ENCODE results near the gene INVS.
"Not testable (repeated sequence)": the region's sequence is repeated elsewhere in the genome, so short reads cannot be mapped to it uniquely, and the experiment has no call there.

The INVS gene

DNA sequence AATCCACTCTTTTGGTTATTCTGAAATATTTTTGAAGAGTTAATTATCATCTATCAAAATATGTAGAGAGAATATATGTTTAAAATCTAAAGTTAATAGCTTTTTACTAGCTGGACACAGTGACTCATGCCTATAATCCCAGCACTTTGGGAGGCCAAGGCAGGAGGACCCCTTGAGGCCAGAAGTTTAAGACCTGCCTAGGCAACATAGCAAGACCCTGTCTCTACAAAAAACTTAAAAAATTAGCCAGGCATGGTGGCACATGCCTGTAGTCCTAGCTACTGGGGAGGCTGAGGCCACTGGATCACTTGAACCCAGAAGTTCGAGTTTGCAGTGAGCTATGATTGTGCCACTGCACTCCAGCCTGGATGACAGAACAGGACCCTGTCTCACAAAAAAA is 36.4 kb upstream of the INVS start:
- H3K36me3 ChIP-seq (ENCODE audit: control insufficient read depth in 4 of 4, insufficient read depth in 4 of 4, low read length in 3 of 4); CTCF ChIA-PET; POLR2A ChIA-PET: not testable (repeated sequence)

GRCh38 chr9:100063185-100063584 is 35.9 kb upstream of the INVS start:
- Histone ChIP-seq H3K4me3 (ENCODE audit: control insufficient read depth in 1 of 7, extremely low read depth in 1 of 7, insufficient read depth in 4 of 7, low read depth in 2 of 7, low read length in 6 of 7) (no peak overlapping the region), H3K36me3 (ENCODE audit: control insufficient read depth in 4 of 4, insufficient read depth in 4 of 4, low read length in 3 of 4) (peaks cover 0 to 7% (median under 1%) of the 10 kb centered on the region in 4 experiments), H3K27ac (ENCODE audit: insufficient read depth in 1 of 2, low read depth in 1 of 2, low read length in 2 of 2, poor library complexity in 1 of 2, severe bottlenecking in 2 of 2) (no peak overlapping the region), H3K9me3 (ENCODE audit: control extremely low read depth in 1 of 5, control insufficient read depth in 4 of 5, insufficient read depth in 2 of 5, low read depth in 1 of 5, low read length in 4 of 5) (no peaks in the 10 kb centered on the region), H3K27me3 (replicated peaks in 2 of 5; ENCODE audit: control insufficient read depth in 4 of 5, insufficient read depth in 5 of 5, low read length in 4 of 5) (no peaks in the 10 kb centered on the region), H3K4me1 (ENCODE audit: control extremely low read depth in 1 of 4, control insufficient read depth in 4 of 4, insufficient read depth in 4 of 4, low read length in 3 of 4) (peaks cover 0 to 5% (median 0%) of the 10 kb centered on the region in 4 experiments)
- ChIA-PET CTCF (no interaction called here), POLR2A (no interaction called here)
- WGBS (ENCODE audit: insufficient coverage): 100% methylated on average over 1 of the region's 3 CpGs
- no peak for DNase-seq

More for the DNA sequence above, 36.4 kb upstream of the INVS start:
- no CpG with 5 or more reads among the region's 1 CpG for WGBS (ENCODE audit: insufficient coverage)
- not testable (repeated sequence) for H3K27me3 ChIP-seq (replicated peaks in 2 of 5; ENCODE audit: control insufficient read depth in 4 of 5, insufficient read depth in 5 of 5, low read length in 4 of 5); DNase-seq; H3K4me3 ChIP-seq (ENCODE audit: control insufficient read depth in 1 of 7, extremely low read depth in 1 of 7, insufficient read depth in 4 of 7, low read depth in 2 of 7, low read length in 6 of 7); H3K27ac ChIP-seq (ENCODE audit: insufficient read depth in 1 of 2, low read depth in 1 of 2, low read length in 2 of 2, poor library complexity in 1 of 2, severe bottlenecking in 2 of 2); H3K4me1 ChIP-seq (ENCODE audit: control extremely low read depth in 1 of 4, control insufficient read depth in 4 of 4, insufficient read depth in 4 of 4, low read length in 3 of 4); H3K9me3 ChIP-seq (ENCODE audit: control extremely low read depth in 1 of 5, control insufficient read depth in 4 of 5, insufficient read depth in 2 of 5, low read depth in 1 of 5, low read length in 4 of 5)

DNA sequence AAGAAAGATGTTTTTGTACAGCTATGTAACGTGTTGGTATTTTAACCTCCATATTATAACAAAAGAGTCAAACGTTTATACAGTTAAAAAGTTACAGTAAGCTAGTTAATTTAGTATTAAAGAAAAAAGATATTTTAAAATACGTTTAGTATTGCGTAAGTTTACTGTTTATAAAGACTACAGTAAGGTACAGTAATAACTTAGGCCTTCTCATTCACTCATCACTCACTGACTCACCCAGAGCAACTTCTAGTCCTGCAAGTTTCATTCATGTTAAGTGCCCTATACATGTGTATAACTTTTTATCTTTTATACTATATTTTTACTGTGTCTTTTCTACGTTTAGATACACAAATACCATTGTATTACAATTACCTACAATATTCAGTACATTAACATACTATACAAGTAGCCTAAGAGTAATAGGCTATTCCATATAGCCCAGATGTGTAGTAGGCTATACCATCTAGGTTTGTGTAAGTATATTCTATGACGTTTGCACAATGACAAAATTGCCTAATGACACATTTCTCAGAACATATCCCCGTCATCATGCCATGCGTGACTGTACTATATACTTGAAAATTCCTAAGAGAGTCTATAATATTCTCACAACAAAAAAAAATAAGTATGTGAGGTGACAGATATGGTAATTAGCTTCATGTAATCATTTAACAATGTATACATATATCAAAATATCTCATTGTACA is 34.0 kb upstream of the INVS start:
- Histone ChIP-seq H3K4me3 (ENCODE audit: control insufficient read depth in 1 of 7, extremely low read depth in 1 of 7, insufficient read depth in 4 of 7, low read depth in 2 of 7, low read length in 6 of 7) (no peak overlapping the region), H3K27me3 (replicated peaks in 2 of 5; ENCODE audit: control insufficient read depth in 4 of 5, insufficient read depth in 5 of 5, low read length in 4 of 5) (no peaks in the 10 kb centered on the region), H3K27ac (ENCODE audit: insufficient read depth in 1 of 2, low read depth in 1 of 2, low read length in 2 of 2, poor library complexity in 1 of 2, severe bottlenecking in 2 of 2) (no peak overlapping the region), H3K4me1 (ENCODE audit: control extremely low read depth in 1 of 4, control insufficient read depth in 4 of 4, insufficient read depth in 4 of 4, low read length in 3 of 4) (peaks cover 0 to 5% (median 0%) of the 10 kb centered on the region in 4 experiments), H3K36me3 (ENCODE audit: control insufficient read depth in 4 of 4, insufficient read depth in 4 of 4, low read length in 3 of 4) (no peaks in the 10 kb centered on the region), H3K9me3 (ENCODE audit: control extremely low read depth in 1 of 5, control insufficient read depth in 4 of 5, insufficient read depth in 2 of 5, low read depth in 1 of 5, low read length in 4 of 5) (no peaks in the 10 kb centered on the region)
- no peak for DNase-seq
- no CpG with 5 or more reads among the region's 8 CpGs for WGBS (ENCODE audit: insufficient coverage)
- ChIA-PET CTCF (interaction anchor here (0.9 to 1.2 kb wide), 3 partner anchors 12 to 50 kb away, joined by 3 read pairs; no protein-coding TSS in a partner anchor), POLR2A (interaction anchor here (0.6 kb wide), 1 partner anchor 223 kb away, joined by 3 read pairs; no protein-coding TSS in a partner anchor)

DNA sequence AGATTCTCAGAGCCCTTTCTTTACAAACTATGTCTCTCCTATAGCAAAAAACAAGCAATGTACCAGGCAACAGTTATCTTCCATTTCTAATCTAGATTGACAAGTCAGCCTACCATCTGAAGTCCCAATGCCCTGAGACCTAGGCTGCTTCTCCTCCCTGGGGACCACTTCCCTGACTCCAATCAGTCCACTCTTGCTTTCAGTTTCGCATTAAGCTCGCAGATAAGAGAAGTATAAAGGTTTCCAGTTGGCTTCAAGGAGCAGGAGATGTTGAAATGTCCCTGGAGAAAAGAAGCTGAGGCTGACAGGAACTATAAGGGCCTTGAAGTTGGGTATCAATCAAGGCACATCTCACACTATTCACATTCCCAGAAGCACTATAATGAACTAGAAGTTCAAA is 32.5 kb upstream of the INVS start:
- Histone ChIP-seq H3K36me3 (ENCODE audit: control insufficient read depth in 4 of 4, insufficient read depth in 4 of 4, low read length in 3 of 4) (no peaks in the 10 kb centered on the region), H3K4me1 (ENCODE audit: control extremely low read depth in 1 of 4, control insufficient read depth in 4 of 4, insufficient read depth in 4 of 4, low read length in 3 of 4) (peaks cover 0 to 5% (median 0%) of the 10 kb centered on the region in 4 experiments), H3K4me3 (ENCODE audit: control insufficient read depth in 1 of 7, extremely low read depth in 1 of 7, insufficient read depth in 4 of 7, low read depth in 2 of 7, low read length in 6 of 7) (peak overlapping the region in 1 of 7 experiments; percentile 40), H3K27me3 (replicated peaks in 2 of 5; ENCODE audit: control insufficient read depth in 4 of 5, insufficient read depth in 5 of 5, low read length in 4 of 5) (no peaks in the 10 kb centered on the region), H3K27ac (ENCODE audit: insufficient read depth in 1 of 2, low read depth in 1 of 2, low read length in 2 of 2, poor library complexity in 1 of 2, severe bottlenecking in 2 of 2) (no peak overlapping the region), H3K9me3 (ENCODE audit: control extremely low read depth in 1 of 5, control insufficient read depth in 4 of 5, insufficient read depth in 2 of 5, low read depth in 1 of 5, low read length in 4 of 5) (no peaks in the 10 kb centered on the region)
- CTCF ChIA-PET: interaction anchor here (1.0 to 1.5 kb wide), 2 partner anchors 9 to 14 kb away, joined by 3 read pairs; no protein-coding TSS in a partner anchor
- no CpG with 5 or more reads among the region's 2 CpGs for WGBS (ENCODE audit: insufficient coverage)
- DNase-seq: peak in 2 of 3 donors; percentile 41 to 48
- POLR2A ChIA-PET: no interaction called here

GRCh38 chr9:100067990-100068389 is 31.1 kb upstream of the INVS start:
- H3K27ac ChIP-seq (ENCODE audit: insufficient read depth in 1 of 2, low read depth in 1 of 2, low read length in 2 of 2, poor library complexity in 1 of 2, severe bottlenecking in 2 of 2); H3K4me3 ChIP-seq (ENCODE audit: control insufficient read depth in 1 of 7, extremely low read depth in 1 of 7, insufficient read depth in 4 of 7, low read depth in 2 of 7, low read length in 6 of 7); H3K27me3 ChIP-seq (replicated peaks in 2 of 5; ENCODE audit: control insufficient read depth in 4 of 5, insufficient read depth in 5 of 5, low read length in 4 of 5); H3K36me3 ChIP-seq (ENCODE audit: control insufficient read depth in 4 of 4, insufficient read depth in 4 of 4, low read length in 3 of 4); POLR2A ChIA-PET; H3K4me1 ChIP-seq (ENCODE audit: control extremely low read depth in 1 of 4, control insufficient read depth in 4 of 4, insufficient read depth in 4 of 4, low read length in 3 of 4); DNase-seq; H3K9me3 ChIP-seq (ENCODE audit: control extremely low read depth in 1 of 5, control insufficient read depth in 4 of 5, insufficient read depth in 2 of 5, low read depth in 1 of 5, low read length in 4 of 5): not testable (repeated sequence)
- 100% methylated on average over 7 of the region's 30 CpGs for WGBS (ENCODE audit: insufficient coverage)
- CTCF ChIA-PET: interaction anchor here (1.5 kb wide), 1 partner anchor 7 kb away, joined by 3 read pairs; no protein-coding TSS in a partner anchor

- H3K36me3 ChIP-seq (ENCODE audit: control insufficient read depth in 4 of 4, insufficient read depth in 4 of 4, low read length in 3 of 4); H3K9me3 ChIP-seq (ENCODE audit: control extremely low read depth in 1 of 5, control insufficient read depth in 4 of 5, insufficient read depth in 2 of 5, low read depth in 1 of 5, low read length in 4 of 5); DNase-seq; H3K4me1 ChIP-seq (ENCODE audit: control extremely low read depth in 1 of 4, control insufficient read depth in 4 of 4, insufficient read depth in 4 of 4, low read length in 3 of 4); H3K27me3 ChIP-seq (replicated peaks in 2 of 5; ENCODE audit: control insufficient read depth in 4 of 5, insufficient read depth in 5 of 5, low read length in 4 of 5); CTCF ChIA-PET; H3K27ac ChIP-seq (ENCODE audit: insufficient read depth in 1 of 2, low read depth in 1 of 2, low read length in 2 of 2, poor library complexity in 1 of 2, severe bottlenecking in 2 of 2); H3K4me3 ChIP-seq (ENCODE audit: control insufficient read depth in 1 of 7, extremely low read depth in 1 of 7, insufficient read depth in 4 of 7, low read depth in 2 of 7, low read length in 6 of 7); POLR2A ChIA-PET: not testable (repeated sequence)
- no CpG with 5 or more reads among the region's 3 CpGs for WGBS (ENCODE audit: insufficient coverage)
Measured at GRCh38 chr9:100069068-100069467, 30.0 kb upstream of the INVS start.

DNA sequence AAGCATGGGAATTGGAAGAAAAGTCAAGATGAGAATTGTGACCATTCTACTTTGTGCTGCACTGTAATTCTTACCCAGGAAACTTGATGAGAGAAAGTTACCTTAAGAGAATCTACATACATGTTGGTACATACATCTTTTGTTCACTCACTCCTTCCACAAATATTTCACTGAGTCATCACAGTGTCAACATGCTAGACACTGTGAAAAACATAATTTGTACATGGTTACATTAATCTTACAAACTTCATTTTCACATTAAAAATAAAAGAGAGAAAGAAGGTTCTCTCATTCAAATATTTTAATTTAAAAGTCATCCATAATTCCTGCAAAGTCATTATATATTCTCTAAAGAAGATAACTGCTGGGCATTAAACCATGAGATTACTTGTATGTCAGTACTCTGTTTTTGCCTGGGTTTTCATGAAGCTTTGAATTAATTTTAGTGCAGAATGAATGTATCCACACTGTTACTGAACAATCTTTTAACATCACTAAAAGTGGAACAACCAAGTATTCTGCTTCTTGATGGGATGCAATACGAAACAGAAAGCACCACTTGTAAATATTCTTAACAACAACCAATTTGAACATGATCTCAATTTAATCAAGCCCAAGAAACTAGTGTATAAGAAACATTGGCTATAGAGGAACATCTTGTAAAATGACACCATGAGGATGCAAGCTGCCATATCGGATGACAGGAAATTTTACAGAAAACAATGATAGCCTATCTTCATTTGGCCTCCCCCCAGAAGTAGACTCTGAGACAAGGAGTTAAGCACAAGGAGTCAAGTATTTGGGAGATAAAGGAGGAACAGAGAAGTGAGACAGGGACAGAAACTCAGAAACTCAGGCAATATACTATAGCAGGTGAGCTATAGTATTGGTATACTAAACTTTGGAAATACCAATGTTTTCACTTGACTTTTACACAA is 28.7 kb upstream of the INVS start:
- Histone ChIP-seq H3K36me3 (ENCODE audit: control insufficient read depth in 4 of 4, insufficient read depth in 4 of 4, low read length in 3 of 4) (peaks cover 0 to 2% (median under 1%) of the 10 kb centered on the region in 4 experiments), H3K4me1 (ENCODE audit: control extremely low read depth in 1 of 4, control insufficient read depth in 4 of 4, insufficient read depth in 4 of 4, low read length in 3 of 4) (peaks cover 0 to 5% (median 0%) of the 10 kb centered on the region in 4 experiments), H3K27me3 (replicated peaks in 2 of 5; ENCODE audit: control insufficient read depth in 4 of 5, insufficient read depth in 5 of 5, low read length in 4 of 5) (no peaks in the 10 kb centered on the region), H3K9me3 (ENCODE audit: control extremely low read depth in 1 of 5, control insufficient read depth in 4 of 5, insufficient read depth in 2 of 5, low read depth in 1 of 5, low read length in 4 of 5) (no peaks in the 10 kb centered on the region), H3K4me3 (ENCODE audit: control insufficient read depth in 1 of 7, extremely low read depth in 1 of 7, insufficient read depth in 4 of 7, low read depth in 2 of 7, low read length in 6 of 7) (no peak overlapping the region), H3K27ac (ENCODE audit: insufficient read depth in 1 of 2, low read depth in 1 of 2, low read length in 2 of 2, poor library complexity in 1 of 2, severe bottlenecking in 2 of 2) (no peak overlapping the region)
- CTCF ChIA-PET: no interaction called here
- POLR2A ChIA-PET: no interaction called here
- DNase-seq: no peak
- no CpG with 5 or more reads among the region's 2 CpGs for WGBS (ENCODE audit: insufficient coverage)

Data from common myeloid progenitor, CD34-positive (primary cell).